Small intestine (tissue), 7 donors: ENCODE measurements around the gene RELN. TPM values are rescaled to one million over a fixed set of nuclear protein-coding genes. Genes with fewer than 3 reads are reported as not detected.
"Not testable (repeated sequence)": the region's sequence is repeated elsewhere in the genome, so short reads cannot be mapped to it uniquely, and the experiment has no call there.

Experiments used
- DNase-seq, 2 donors: peaks; one replicate each; pipeline versions ENCODE4 v3.0.0 to v3.0.0-alpha.2; 2013
- FAIRE-seq: peaks from 2 replicates; lab custom pipeline; 2012; peaks lifted over from hg19 to GRCh38; lab: Jason Lieb, UNC
- H3K27ac ChIP-seq, 3 donors: one replicate each; pipeline ENCODE4 v1.5.1; 2013; ENCODE audit warnings: low read length in 2 of 3, mild to moderate bottlenecking in 2 of 3, control low read depth in 1 of 3, inconsistent platforms in 1 of 3, low read depth in 1 of 3, moderate library complexity in 1 of 3
- H3K27me3 ChIP-seq, 3 donors: one replicate each; pipeline ENCODE4 v1.6.1; 2013; ENCODE audit warnings: low read length in 3 of 3, inconsistent platforms in 1 of 3; ENCODE audit not compliant: control insufficient read depth in 3 of 3, insufficient read depth in 3 of 3
- H3K36me3 ChIP-seq, 3 donors: one replicate each; pipeline ENCODE4 v1.6.1; 2013; ENCODE audit warnings: low read length in 3 of 3, inconsistent platforms in 1 of 3, low read depth in 1 of 3, mild to moderate bottlenecking in 1 of 3, moderate library complexity in 1 of 3; ENCODE audit not compliant: control insufficient read depth in 3 of 3, insufficient read depth in 2 of 3
- H3K4me1 ChIP-seq, 3 donors: one replicate each; pipeline ENCODE4 v1.6.1; 2013; ENCODE audit warnings: low read length in 2 of 3, inconsistent platforms in 1 of 3, low read depth in 1 of 3, mild to moderate bottlenecking in 1 of 3, moderate library complexity in 1 of 3; ENCODE audit not compliant: control insufficient read depth in 3 of 3, insufficient read depth in 2 of 3
- H3K4me3 ChIP-seq, 3 donors: one replicate each; pipeline ENCODE4 v1.5.1; 2013; ENCODE audit warnings: low read length in 3 of 3, control low read depth in 1 of 3, inconsistent platforms in 1 of 3, low read depth in 1 of 3, mild to moderate bottlenecking in 1 of 3, moderate library complexity in 1 of 3
- H3K9me3 ChIP-seq, 2 donors: one replicate each; pipeline ENCODE4 v1.6.1; 2013; ENCODE audit warnings: low read depth in 1 of 2, low read length in 1 of 2; ENCODE audit not compliant: control insufficient read depth in 2 of 2, insufficient read depth in 1 of 2
- WGBS, 3 donors: extraction: QIAGEN DNeasy Blood & Tissue Kit; methylation state at CpG; one replicate each; pipeline ENCODE4 v1.1.7; 2013; 5-methylcytosine and 5-hydroxymethylcytosine counted together
- polyA plus RNA-seq, 4 donors: library from polyadenylated mRNA; stranded (reverse) in 3 of 4; unstranded in 1 of 4; fragments of 200-250 nt in 3 of 4; fragments of 120-200 nt in 1 of 4; gene quantifications; one replicate each; pipeline versions ENCODE4 v1.2.1 to v1.2.3, GENCODE V29; 2013
- donor health status: healthy with polysubstance abuse.
- donor health status: control.
- donor health status: control.
- donor health status: Bipolar disorder and iron deficiency.
- donor health status: healthy.

The RELN gene
- polyA plus RNA-seq, 4 donors = 3.4 to 8.1 TPM; not detected in 2

DNA sequence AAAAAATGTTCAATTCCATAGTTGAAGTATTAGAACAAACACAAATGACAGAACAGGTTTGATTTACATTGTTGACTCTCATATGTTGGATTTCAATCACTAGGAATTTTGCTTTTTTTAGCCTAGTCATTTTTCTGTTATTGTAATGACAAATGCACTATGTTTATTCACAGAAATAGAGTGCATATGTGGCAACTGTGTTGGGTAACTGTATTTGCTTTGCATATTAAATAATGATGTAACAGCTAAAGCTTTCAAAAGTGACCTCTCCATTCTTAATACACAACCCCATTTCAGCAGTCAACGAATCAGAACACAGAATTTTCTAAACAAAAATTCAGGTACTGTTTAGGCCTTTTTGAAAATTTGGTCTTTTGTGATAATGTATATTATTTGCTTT lies 489.5 kb downstream of the RELN start:
- FAIRE-seq (no peak), DNase-seq (no peak)
- no peak overlapping the region for H3K27ac ChIP-seq
- H3K4me1 ChIP-seq = no peaks in the 10 kb centered on the region
- no peak overlapping the region for H3K4me3 ChIP-seq
- 51 to 62% (median 56%) methylated on average over 1 of the region's 1 CpG for WGBS, 3 donors
- no peaks in the 10 kb centered on the region for H3K9me3 ChIP-seq
- H3K36me3 ChIP-seq = no peaks in the 10 kb centered on the region
- H3K27me3 ChIP-seq = peaks cover 0 to 2% (median 0%) of the 10 kb centered on the region in 3 donors

DNA sequence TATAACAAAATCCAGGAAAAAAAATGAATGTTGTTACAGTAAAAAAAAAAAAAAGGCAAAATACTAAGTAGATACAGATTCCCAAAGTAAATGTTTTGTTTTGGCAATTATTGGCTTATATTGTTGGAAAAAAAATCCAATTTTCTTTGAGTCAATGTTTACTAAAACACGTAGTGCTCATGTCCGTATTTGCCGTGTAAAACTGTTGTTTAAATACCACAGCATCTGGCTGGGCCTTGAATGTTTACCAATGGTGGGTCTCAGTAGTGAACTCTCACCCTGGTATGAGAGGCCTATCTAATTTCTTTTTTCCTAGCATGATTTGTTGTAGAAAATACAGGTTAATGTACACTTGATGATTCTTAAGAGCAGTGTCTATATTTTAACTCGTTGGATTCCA lies 502.0 kb downstream of the RELN start:
- H3K4me3 ChIP-seq = no peak overlapping the region
- no peaks in the 10 kb centered on the region for H3K36me3 ChIP-seq
- FAIRE-seq (no peak), DNase-seq (peak; percentile 16 to 29)
- H3K27me3 ChIP-seq = peaks cover 0 to 1% (median 0%) of the 10 kb centered on the region in 3 donors
- no peaks in the 10 kb centered on the region for H3K9me3 ChIP-seq
- H3K4me1 ChIP-seq = no peaks in the 10 kb centered on the region
- no peak overlapping the region for H3K27ac ChIP-seq
- WGBS, 3 donors = 27 to 54% (median 49%) methylated on average over 4 of the region's 4 CpGs

DNA sequence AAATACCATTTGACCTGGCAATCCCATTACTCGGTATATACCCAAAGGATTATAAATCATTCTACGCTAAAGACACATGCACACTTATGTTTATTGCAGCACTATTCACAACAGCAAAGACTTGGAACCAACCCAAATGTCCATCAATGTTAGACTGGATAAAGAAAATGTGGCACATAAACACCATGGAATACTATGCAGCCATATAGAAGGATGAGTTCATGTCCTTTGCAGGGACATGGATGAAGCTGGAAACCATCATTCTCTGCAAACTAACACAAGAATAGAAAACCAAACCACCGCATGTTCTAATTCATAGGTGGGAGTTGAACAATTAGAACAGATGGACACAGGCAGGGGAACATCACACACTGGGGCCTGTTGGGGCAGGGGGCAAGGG lies 502.6 kb downstream of the RELN start:
- H3K27ac ChIP-seq, FAIRE-seq, H3K9me3 ChIP-seq, H3K4me3 ChIP-seq, DNase-seq, H3K4me1 ChIP-seq, H3K36me3 ChIP-seq, H3K27me3 ChIP-seq: not testable (repeated sequence)
- 79 to 94% (median 89%) methylated on average over 3 of the region's 3 CpGs for WGBS, 3 donors

DNA sequence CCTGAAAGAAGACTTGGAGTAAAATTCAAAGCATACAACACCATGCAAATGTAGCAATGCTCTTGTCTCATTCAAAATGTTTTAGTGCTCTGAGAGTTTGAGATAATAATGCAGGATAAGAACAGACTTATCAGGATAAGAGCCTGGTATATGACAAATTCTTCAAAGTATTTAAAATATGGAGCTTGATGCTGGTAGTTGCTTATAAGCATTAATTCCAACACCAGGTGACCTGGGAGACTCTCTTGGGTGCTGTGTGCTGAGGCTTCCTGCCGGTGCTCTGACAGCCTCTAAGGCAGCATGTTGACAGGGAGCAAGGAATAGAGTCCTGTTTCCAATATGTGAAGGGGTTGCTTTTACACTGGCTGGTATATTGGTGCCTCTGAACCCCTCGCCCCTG lies 508.7 kb downstream of the RELN start:
- Histone ChIP-seq H3K9me3 (no peaks in the 10 kb centered on the region), H3K4me3 (no peak overlapping the region), H3K36me3 (no peaks in the 10 kb centered on the region), H3K27me3 (peaks cover 0 to 2% (median 2%) of the 10 kb centered on the region in 3 donors), H3K4me1 (no peaks in the 10 kb centered on the region), H3K27ac (no peak overlapping the region)
- DNase-seq = no peak
- WGBS, 3 donors = 64 to 72% (median 72%) methylated on average over 2 of the region's 2 CpGs
- no peak for FAIRE-seq

DNA sequence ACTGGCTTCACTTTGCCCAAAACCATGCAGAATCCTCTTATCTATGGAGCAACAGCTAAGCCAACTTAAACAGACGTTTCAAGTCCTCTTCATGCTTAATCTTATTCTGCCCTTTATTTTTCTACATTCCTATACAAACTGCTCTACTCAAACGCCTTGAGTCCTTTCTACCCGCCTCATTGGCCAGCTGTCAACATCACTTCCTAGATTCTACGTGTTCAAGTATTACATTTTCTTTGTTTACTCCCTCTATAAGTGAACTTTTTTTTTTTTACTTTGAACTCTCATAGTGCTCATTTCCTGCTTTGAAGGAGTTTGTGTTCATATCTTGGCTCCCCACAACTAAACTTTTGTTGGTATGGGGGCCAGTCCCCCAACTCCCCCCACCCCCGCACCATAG lies 514.5 kb downstream of the RELN start:
- Histone ChIP-seq H3K36me3 (no peaks in the 10 kb centered on the region), H3K4me3 (no peak overlapping the region), H3K9me3 (no peaks in the 10 kb centered on the region), H3K27ac (no peak overlapping the region), H3K27me3 (no peaks in the 10 kb centered on the region), H3K4me1 (no peaks in the 10 kb centered on the region)
- WGBS, 3 donors = 19 to 29% (median 25%) methylated on average over 5 of the region's 5 CpGs
- FAIRE-seq = no peak
- DNase-seq = no peak

DNA sequence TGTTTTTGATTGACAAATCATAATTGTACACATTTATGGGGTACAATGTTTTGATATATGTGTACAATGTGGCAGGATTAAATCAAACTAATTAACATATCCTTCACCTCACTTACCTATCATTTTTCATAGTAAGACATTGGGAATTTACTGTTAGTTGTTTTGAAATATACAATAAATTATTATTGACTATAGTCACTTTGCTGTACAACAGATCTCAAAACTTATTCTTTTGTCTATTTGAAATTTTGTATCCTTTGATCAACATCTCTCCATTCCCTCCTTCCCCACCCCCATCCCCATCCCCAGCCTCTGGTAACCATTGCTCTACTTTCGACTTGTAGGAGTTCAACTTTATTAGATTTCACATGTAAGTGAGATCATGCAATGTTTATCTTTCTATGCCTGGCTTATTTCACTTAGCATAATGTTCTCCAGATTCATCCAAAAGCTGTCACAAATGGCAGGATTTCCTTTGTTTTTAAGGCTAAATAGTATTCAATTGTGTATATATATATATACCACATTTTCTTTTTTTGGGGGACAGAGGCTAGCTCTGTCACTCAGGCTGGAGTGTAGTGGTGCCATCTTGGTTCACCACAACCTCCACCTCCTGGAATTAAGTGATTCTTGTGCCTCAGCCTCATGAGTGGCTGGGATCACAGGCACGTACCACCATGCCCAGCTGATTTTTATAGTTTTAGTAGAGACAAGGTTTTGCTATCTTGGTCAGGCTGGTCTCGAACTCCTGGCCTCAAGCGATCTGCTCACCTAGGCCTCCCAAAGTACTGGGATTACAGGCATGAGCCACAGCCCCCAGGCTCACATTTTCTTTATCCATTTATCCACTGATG lies 520.1 kb downstream of the RELN start:
- H3K27me3 ChIP-seq = no peaks in the 10 kb centered on the region
- WGBS, 3 donors = 77 to 84% (median 81%) methylated on average over 4 of the region's 4 CpGs
- FAIRE-seq (no peak), DNase-seq (no peak)
- no peaks in the 10 kb centered on the region for H3K4me1 ChIP-seq
- no peaks in the 10 kb centered on the region for H3K36me3 ChIP-seq
- no peak overlapping the region for H3K4me3 ChIP-seq
- no peaks in the 10 kb centered on the region for H3K9me3 ChIP-seq
- no peak overlapping the region for H3K27ac ChIP-seq

DNA sequence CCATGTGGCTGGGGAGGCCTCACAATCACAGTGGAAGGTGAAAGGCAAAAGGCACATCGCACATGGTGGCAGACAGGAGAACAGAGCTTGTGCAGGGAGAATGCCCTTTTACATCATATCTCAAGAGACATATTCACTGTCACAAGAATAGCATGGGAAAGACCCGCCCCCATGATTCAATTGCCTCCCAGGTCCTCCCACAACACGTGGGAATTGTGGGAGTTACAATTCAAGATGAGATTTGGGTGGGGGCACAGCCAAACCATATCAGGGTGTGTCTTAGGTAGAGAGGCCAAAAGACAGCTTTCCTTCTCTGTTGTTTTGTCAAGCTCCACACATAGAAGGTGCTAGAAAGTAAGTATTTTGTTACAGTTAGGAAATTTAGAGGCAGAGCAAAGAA lies 522.6 kb downstream of the RELN start:
- Histone ChIP-seq H3K36me3 (no peaks in the 10 kb centered on the region), H3K4me3 (no peak overlapping the region), H3K27ac (no peak overlapping the region), H3K27me3 (no peaks in the 10 kb centered on the region), H3K9me3 (no peaks in the 10 kb centered on the region), H3K4me1 (no peaks in the 10 kb centered on the region)
- WGBS, 3 donors = 46 to 50% (median 50%) methylated on average over 3 of the region's 3 CpGs
- FAIRE-seq = no peak
- no peak for DNase-seq

DNA sequence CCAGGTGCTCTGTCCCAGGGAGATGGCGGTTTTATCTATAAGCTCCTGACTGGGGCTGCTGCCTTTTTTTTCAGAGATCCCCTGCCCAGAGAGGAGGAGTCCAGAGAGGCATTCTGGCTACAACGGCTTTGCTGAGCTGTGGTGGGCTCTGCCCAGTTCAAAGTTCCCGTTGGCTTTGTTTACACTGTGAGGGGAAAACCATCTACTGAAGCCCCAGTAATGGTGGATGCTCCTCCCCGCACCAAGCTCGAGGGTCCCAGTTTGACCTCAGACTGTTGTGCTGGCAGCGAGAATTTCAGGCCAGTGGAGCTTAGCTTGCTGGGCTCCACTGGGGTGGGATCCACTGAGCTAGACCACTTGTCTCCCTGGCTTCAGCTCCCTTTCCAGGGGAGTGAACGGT lies 527.1 kb downstream of the RELN start:
- Histone ChIP-seq H3K27me3 (no peaks in the 10 kb centered on the region), H3K9me3 (no peaks in the 10 kb centered on the region), H3K4me1 (no peaks in the 10 kb centered on the region), H3K27ac (no peak overlapping the region), H3K4me3 (no peak overlapping the region), H3K36me3 (no peaks in the 10 kb centered on the region)
- 46 to 69% (median 49%) methylated on average over 7 of the region's 7 CpGs for WGBS, 3 donors
- no peak for FAIRE-seq
- no peak for DNase-seq
